Chondrocyte (in vitro differentiated cells): ENCODE results near the gene SELPLG. TPM values are rescaled to one million over a fixed set of nuclear protein-coding genes. Genes with fewer than 3 reads are reported as not detected.
A peak's percentile ranks its signal among the peaks of the same experiment; 100 is the strongest.

Source experiments
- DNase-seq: peaks from one replicate; pipeline ENCODE4 v3.0.0; 2021; ENCODE audit warnings: mixed read lengths, low spot score
- H3K27ac Mint-ChIP-seq: one replicate; pipeline ENCODE4 v1.8.0; 2021; ENCODE audit warnings: mild to moderate bottlenecking, moderate library complexity, mixed read lengths; ENCODE audit not compliant: unreplicated experiment
- H3K27me3 Mint-ChIP-seq: 2 replicates; pipeline ENCODE4 v1.8.0; 2021; ENCODE audit warnings: low read depth, mixed read lengths
- H3K36me3 Mint-ChIP-seq: 2 replicates; pipeline ENCODE4 v1.8.0; 2021; ENCODE audit warnings: low read depth, mixed read lengths
- H3K4me1 Mint-ChIP-seq: 2 replicates; pipeline ENCODE4 v1.8.0; 2021; ENCODE audit warnings: low read depth, mild to moderate bottlenecking, mixed read lengths
- H3K4me3 Mint-ChIP-seq: one replicate; pipeline ENCODE4 v1.8.0; 2021; ENCODE audit warnings: mild to moderate bottlenecking, moderate library complexity, mixed read lengths; ENCODE audit not compliant: unreplicated experiment
- H3K9me3 Mint-ChIP-seq: 2 replicates; pipeline ENCODE4 v1.8.0; 2021; ENCODE audit warnings: low read depth, mixed read lengths
- CTCF ChIP-seq: fragments of 200-600 bp; sonication (generic); IDR thresholded peaks from 2 replicates; pipeline ENCODE4 v1.5.0; 2021; ENCODE audit warnings: antibody characterized with exemption, mild to moderate bottlenecking, moderate library complexity
- total RNA-seq: library from RNA; stranded (reverse); gene quantifications from 3 replicates; pipeline ENCODE4 v1.2.1, GENCODE V29; 2021

SELPLG gene
- total RNA-seq, 1 donor from 2014 or later = 3.2 TPM

- no peak for DNase-seq
- no peaks in the 10 kb centered on the region for H3K9me3 Mint-ChIP-seq
- no peak overlapping the region for H3K27ac Mint-ChIP-seq
- no peak for TF ChIP-seq CTCF
- no peaks in the 10 kb centered on the region for H3K36me3 Mint-ChIP-seq
- peaks cover 24% of the 10 kb centered on the region for H3K4me1 Mint-ChIP-seq
- H3K27me3 Mint-ChIP-seq = no peaks in the 10 kb centered on the region
- no peak overlapping the region for H3K4me3 Mint-ChIP-seq
These were observed 33.6 kb downstream of the SELPLG start for GRCh38 chr12:108599948-108600701.

DNA sequence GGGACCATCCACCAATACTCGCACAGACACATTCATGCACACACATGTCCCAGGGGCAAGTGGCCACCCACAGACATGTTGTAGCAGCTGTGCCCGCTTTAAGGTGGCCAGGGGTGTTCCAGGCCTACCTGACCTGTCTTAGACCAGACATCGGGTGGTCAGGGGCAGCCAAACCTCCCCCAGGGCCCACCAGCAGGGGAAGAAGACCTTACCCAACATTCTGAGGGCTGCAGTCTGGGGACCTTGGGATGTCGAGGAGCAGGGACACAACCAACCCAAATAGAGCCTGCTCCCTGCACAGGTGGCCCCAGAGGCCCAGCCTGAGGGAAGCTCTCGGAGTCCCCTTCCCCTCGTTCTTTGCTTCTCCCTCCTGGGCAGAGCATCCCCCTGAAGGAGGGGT lies 34.2 kb downstream of the SELPLG start:
- DNase-seq = no peak
- Mint-ChIP-seq H3K9me3 (no peaks in the 10 kb centered on the region), H3K27me3 (no peaks in the 10 kb centered on the region), H3K27ac (no peak overlapping the region), H3K4me3 (no peak overlapping the region), H3K4me1 (peaks cover 20% of the 10 kb centered on the region), H3K36me3 (no peaks in the 10 kb centered on the region)
- no peak for TF ChIP-seq CTCF

GRCh38 chr12:108598553-108599250 lies 35.0 kb downstream of the SELPLG start:
- no peak for TF ChIP-seq CTCF
- H3K36me3 Mint-ChIP-seq = no peaks in the 10 kb centered on the region

DNA sequence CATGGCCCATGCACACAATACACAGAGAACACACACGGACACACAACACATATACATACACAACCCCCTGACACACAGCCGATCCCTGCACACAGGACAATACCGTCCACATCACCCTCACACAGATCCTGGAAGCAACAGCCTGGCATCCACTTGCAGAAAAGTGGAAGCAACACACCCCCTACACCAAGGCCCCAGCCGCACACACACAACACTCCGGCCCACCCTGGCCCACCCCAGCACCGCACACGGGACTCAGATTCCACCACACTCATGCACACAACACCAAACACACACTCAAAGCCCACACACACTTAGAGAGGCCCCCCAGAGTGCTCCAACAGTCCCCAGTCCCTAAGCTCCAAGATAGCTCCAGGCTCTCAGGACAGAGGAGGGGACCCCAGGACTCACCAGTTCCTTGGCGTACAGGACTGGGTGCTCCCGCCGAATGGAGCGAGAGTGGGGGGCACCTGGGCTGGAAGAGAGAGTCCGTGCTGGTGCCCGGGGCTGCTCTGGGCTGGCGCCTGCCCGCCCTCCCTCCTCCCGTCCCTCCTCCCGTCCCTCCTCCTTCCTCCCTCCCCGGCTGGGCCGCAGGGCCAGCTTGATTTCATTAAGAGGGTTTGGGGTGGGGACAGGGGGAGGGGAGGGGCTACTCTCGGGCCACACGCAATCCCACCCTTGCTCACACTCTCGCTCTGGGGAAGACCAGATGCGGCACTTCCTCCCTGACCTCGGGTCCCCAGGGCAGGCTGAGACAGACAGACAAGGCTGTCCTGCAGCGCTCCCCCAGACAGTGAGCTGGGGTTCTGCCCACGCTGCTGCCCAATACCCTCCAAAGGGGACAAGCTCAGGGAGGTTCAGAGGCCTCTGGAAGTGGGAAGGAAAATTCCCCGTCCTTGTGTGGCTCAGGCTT lies 35.9 kb downstream of the SELPLG start, which contains the start of gene TMEM119:
Gene TMEM119 (minus strand): TSS at position 526 of the 913 bp plus-strand sequence. CDS start 5,701 bp downstream, outside the sequence.
- TF ChIP-seq CTCF = no peak
- Mint-ChIP-seq H3K4me1 (peaks cover 16% of the 10 kb centered on the region), H3K4me3 (no peak within 1 kb of the TSS), H3K27me3 (no peaks in the 10 kb centered on the region), H3K9me3 (no peaks in the 10 kb centered on the region), H3K36me3 (no peaks in the 10 kb centered on the region), H3K27ac (peak within 1 kb of the TSS; percentile 29)
- no peak for DNase-seq

More at GRCh38 chr12:108598553-108599250, 35.0 kb downstream of the SELPLG start:
- H3K4me3 Mint-ChIP-seq = no peak overlapping the region
- peaks cover 16% of the 10 kb centered on the region for H3K4me1 Mint-ChIP-seq
- H3K9me3 Mint-ChIP-seq = no peaks in the 10 kb centered on the region
- no peak overlapping the region for H3K27ac Mint-ChIP-seq
- no peaks in the 10 kb centered on the region for H3K27me3 Mint-ChIP-seq
- DNase-seq = no peak
